Forelimb muscle (tissue), 1 donor: ENCODE measurements around the gene DOCK8. TPM values are rescaled to one million over a fixed set of nuclear protein-coding genes. Genes with fewer than 3 reads are reported as not detected.

Experiments
- DNase-seq: peaks from one replicate; pipeline ENCODE4 v3.0.0-alpha.2; 2013; ENCODE audit warnings: low read depth
- polyA plus RNA-seq: library from polyadenylated mRNA; unstranded; fragments of 120-200 nt; gene quantifications from one replicate; pipeline ENCODE4 v1.2.1, GENCODE V29; 2013; ENCODE audit not compliant: insufficient read length

The DOCK8 gene
- polyA plus RNA-seq, 1 donor, result 6.0 TPM

DNA sequence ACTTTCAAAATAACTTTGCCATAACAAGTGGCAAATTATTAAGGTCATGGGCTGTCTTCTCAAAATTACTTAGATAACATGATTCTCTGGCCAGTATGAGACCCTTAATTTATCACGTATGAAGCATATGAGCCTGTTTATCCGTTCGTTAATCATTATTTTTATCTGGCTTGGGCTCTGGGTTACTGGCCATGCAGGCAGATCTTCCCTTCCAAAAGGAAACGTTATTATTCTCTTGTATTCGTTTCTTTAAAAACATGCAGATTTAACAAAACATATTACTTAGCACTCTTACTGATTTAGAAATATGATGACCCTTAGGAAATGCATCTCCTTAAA lies 148.6 kb downstream of the DOCK8 start:
- DNase-seq, result no peak

DNA sequence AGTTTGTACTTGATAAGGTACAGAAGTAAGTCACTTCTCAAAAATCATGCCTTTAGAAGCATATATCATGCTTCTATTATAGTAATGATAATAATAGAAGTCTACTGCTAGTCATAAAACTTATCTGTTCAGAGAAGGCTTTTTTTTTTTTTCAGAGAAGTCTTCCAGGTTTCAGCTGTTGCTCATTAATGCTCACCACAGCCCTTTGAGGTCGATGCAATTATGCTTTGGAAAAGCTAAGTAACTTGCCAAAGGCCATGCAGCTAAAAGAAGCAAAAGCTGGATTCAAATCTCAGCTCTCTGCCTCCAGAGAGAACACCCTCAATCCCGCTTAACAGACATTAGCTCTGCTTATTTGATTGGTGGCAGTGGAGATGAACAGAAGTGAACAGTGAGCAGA lies 150.8 kb downstream of the DOCK8 start:
- DNase-seq, result no peak

DNA sequence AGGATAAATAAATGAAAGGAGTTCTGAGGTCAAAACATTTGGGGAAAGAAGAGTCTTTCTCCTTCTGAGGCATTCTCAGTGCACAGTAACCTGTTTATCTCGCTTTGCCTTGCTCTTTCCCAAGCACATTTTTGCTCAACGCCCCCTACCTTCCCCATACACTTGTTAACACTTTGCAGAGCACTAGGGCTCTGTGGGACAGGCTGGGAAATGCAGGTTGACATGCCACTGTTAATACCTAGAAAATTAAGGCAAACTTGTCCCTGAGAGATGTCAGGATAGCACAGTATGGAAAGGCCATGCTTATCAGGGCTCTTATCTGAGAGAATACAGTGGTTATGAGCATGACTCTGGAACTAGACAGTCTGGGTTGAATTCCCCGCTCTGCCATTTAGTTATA lies 152.0 kb downstream of the DOCK8 start:
- no peak for DNase-seq

- DNase-seq, result no peak
These were observed 155.4 kb downstream of the DOCK8 start for GRCh38 chr9:370086-370485.

GRCh38 chr9:371349-371748 lies 156.7 kb downstream of the DOCK8 start:
- no peak for DNase-seq

- DNase-seq, result peak; percentile 13
These were observed 157.5 kb downstream of the DOCK8 start for GRCh38 chr9:372128-372527.

DNA sequence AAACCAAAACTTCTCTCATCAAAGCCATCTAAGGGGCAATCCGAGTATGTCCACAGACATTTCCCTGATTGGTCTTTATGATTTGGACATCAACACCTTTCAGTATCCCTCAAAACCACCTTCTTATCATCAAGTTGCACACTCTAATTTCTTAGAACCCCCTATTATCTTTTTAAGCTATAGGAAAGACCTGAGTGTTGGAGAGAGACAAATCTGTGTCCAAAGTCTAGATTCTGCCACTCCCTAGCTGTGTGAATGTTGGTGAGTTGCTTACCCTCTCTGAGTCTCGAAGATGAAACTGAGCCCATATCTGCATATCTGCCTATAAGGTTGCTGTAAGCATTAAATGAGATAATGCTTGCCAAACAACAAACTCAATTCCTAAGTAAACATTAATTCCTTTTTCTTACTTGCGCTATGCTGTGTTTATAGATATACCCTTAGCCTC lies 159.1 kb downstream of the DOCK8 start:
- no peak for DNase-seq

DNA sequence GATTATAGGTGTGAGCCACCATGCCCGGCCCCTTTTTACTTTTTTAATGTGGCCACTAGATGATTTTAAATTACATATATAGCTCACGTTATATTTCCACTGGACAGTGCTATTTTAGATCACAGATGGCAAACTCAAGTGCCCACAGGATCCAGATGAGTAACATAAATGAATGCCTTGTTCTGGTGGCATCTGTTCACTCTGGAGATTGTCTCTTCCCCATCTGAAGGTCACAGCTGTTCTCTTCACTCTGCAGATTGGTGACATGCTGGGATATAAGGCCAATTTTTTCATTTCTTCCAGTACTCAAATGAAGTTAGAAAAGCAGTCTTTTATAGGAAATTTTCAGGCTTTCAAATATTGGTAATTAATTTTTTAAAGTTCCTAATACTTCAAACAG lies 160.1 kb downstream of the DOCK8 start:
- peak; percentile 16 for DNase-seq

- DNase-seq, result no peak
These were observed 161.4 kb downstream of the DOCK8 start for GRCh38 chr9:376115-376514.

- no peak for DNase-seq
These were observed 163.6 kb downstream of the DOCK8 start for GRCh38 chr9:378263-378662.

GRCh38 chr9:382383-382782 lies 167.7 kb downstream of the DOCK8 start:
- no peak for DNase-seq

DNA sequence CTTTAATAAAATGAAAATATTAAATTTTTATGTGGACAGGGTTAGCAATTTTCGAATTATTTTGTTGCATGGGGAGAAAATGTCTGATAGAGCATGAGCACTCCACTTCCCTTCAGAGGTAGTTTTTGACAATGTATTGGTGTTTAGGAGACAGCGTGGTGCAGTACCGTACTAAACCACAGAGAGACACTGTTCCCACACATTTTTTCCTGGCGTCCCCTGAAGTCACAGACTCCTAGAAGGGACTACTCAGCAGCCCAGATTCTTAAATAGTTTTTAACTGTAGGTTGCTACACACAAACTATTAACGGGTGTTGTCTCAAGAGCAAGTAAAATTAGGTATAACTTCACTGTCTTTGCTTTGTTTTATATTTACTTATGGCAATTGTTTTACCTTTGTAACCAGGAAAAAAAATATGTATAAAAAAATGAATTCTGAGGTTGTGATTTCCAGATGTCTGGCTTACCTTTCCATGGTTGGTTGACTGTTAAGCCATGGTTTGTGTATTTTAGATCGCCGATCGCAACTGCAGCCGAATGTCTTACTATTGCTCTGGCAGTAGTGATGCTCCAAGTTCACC lies 171.2 kb downstream of the DOCK8 start:
- DNase-seq, result peak; percentile 48

- DNase-seq, result no peak
These were observed 174.5 kb downstream of the DOCK8 start for GRCh38 chr9:389159-389558.

GRCh38 chr9:389758-390157 lies 175.1 kb downstream of the DOCK8 start:
- DNase-seq, result no peak

DNA sequence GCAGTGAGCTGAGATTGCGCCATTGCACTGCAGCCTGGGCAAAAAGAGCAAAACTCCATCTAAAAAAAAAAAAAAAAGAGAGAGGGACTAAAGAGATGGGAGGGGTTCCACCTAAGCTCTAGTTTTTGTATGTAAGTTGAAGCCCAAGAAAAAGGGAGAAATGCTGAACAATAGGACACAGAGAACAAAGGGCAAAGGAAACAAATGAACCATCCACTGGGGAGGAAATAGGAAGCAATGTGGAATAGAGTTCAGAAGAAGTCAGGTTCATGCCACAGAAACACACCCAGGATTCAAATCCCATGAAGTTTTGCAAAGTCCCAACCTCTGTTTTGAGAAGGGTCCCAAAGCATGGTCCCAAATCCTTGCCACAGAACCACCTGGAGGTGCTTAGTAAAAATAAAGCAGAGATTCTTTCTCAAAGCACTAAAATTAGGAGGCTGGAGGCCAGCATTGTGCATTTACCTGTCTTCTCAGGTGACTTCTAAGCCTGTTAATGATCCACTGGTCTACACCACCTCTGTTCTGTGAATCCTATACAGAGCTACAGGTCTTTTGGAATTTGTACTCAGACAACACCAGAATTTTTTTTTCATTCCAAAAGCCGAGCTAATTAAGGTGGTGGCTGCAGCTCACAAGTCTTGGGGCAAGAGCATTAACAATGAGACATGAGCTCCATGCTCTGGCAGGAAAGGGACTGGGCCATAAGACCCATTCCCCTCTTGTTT lies 177.6 kb downstream of the DOCK8 start:
- no peak for DNase-seq

DNA sequence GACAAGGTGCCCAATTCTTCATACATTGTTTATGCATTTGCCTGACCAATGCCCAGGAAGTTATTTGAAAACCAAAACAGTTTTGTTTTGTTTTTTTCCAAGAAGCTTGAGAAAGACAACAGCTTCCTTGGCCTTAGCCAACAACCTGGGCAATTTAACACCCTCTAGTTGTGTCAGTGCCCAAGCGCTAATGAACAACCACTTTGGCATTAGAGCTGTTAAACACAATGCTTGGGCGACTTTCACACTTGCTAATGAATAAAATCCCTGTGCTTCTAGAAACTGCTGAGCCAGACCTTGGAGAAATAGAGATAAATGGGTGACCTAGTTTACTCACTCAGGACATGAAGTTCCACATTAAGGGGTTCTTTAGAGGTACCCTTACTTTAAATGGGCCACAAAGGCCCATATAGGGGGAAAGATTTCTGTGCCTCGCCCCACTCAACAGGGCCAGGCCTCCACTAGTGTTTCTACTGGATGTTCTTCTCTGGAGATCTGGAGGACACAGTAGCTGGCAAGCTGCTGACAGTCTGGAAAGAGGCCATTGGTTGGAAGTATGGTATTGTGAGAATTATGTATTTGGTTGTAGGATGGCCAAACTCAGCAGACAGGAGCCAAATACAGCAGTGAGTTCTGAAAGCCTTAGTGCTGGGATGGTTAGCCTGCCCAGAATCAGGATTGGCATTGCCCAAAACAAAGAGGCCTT lies 179.8 kb downstream of the DOCK8 start:
- no peak for DNase-seq

- DNase-seq, result no peak
These were observed 181.7 kb downstream of the DOCK8 start for GRCh38 chr9:396396-396795.

- no peak for DNase-seq
These were observed 183.4 kb downstream of the DOCK8 start for GRCh38 chr9:398085-398484.

- no peak for DNase-seq
These were observed 186.6 kb downstream of the DOCK8 start for GRCh38 chr9:401223-401622.

GRCh38 chr9:404234-404633 lies 189.6 kb downstream of the DOCK8 start:
- no peak for DNase-seq

- no peak for DNase-seq
These were observed 190.7 kb downstream of the DOCK8 start for GRCh38 chr9:405341-405740.

GRCh38 chr9:406886-407654 lies 192.4 kb downstream of the DOCK8 start:
- DNase-seq, result no peak
